ENCODE data around the gene XXYLT1. TPM values are rescaled to one million over a fixed set of nuclear protein-coding genes. Genes with fewer than 3 reads are reported as not detected.

The XXYLT1 gene
- total and polyA plus RNA-seq, 9 of the 15 experiments (the other 6 are each of a cell fraction or from before 2014, with no cell fraction given) = 1.9 to 18.9 (median 15.0) TPM

- TF ChIP-seq, protein P1, sequence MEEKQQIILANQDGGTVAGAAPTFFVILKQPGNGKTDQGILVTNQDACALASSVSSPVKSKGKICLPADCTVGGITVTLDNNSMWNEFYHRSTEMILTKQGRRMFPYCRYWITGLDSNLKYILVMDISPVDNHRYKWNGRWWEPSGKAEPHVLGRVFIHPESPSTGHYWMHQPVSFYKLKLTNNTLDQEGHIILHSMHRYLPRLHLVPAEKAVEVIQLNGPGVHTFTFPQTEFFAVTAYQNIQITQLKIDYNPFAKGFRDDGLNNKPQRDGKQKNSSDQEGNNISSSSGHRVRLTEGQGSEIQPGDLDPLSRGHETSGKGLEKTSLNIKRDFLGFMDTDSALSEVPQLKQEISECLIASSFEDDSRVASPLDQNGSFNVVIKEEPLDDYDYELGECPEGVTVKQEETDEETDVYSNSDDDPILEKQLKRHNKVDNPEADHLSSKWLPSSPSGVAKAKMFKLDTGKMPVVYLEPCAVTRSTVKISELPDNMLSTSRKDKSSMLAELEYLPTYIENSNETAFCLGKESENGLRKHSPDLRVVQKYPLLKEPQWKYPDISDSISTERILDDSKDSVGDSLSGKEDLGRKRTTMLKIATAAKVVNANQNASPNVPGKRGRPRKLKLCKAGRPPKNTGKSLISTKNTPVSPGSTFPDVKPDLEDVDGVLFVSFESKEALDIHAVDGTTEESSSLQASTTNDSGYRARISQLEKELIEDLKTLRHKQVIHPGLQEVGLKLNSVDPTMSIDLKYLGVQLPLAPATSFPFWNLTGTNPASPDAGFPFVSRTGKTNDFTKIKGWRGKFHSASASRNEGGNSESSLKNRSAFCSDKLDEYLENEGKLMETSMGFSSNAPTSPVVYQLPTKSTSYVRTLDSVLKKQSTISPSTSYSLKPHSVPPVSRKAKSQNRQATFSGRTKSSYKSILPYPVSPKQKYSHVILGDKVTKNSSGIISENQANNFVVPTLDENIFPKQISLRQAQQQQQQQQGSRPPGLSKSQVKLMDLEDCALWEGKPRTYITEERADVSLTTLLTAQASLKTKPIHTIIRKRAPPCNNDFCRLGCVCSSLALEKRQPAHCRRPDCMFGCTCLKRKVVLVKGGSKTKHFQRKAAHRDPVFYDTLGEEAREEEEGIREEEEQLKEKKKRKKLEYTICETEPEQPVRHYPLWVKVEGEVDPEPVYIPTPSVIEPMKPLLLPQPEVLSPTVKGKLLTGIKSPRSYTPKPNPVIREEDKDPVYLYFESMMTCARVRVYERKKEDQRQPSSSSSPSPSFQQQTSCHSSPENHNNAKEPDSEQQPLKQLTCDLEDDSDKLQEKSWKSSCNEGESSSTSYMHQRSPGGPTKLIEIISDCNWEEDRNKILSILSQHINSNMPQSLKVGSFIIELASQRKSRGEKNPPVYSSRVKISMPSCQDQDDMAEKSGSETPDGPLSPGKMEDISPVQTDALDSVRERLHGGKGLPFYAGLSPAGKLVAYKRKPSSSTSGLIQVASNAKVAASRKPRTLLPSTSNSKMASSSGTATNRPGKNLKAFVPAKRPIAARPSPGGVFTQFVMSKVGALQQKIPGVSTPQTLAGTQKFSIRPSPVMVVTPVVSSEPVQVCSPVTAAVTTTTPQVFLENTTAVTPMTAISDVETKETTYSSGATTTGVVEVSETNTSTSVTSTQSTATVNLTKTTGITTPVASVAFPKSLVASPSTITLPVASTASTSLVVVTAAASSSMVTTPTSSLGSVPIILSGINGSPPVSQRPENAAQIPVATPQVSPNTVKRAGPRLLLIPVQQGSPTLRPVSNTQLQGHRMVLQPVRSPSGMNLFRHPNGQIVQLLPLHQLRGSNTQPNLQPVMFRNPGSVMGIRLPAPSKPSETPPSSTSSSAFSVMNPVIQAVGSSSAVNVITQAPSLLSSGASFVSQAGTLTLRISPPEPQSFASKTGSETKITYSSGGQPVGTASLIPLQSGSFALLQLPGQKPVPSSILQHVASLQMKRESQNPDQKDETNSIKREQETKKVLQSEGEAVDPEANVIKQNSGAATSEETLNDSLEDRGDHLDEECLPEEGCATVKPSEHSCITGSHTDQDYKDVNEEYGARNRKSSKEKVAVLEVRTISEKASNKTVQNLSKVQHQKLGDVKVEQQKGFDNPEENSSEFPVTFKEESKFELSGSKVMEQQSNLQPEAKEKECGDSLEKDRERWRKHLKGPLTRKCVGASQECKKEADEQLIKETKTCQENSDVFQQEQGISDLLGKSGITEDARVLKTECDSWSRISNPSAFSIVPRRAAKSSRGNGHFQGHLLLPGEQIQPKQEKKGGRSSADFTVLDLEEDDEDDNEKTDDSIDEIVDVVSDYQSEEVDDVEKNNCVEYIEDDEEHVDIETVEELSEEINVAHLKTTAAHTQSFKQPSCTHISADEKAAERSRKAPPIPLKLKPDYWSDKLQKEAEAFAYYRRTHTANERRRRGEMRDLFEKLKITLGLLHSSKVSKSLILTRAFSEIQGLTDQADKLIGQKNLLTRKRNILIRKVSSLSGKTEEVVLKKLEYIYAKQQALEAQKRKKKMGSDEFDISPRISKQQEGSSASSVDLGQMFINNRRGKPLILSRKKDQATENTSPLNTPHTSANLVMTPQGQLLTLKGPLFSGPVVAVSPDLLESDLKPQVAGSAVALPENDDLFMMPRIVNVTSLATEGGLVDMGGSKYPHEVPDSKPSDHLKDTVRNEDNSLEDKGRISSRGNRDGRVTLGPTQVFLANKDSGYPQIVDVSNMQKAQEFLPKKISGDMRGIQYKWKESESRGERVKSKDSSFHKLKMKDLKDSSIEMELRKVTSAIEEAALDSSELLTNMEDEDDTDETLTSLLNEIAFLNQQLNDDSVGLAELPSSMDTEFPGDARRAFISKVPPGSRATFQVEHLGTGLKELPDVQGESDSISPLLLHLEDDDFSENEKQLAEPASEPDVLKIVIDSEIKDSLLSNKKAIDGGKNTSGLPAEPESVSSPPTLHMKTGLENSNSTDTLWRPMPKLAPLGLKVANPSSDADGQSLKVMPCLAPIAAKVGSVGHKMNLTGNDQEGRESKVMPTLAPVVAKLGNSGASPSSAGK (IDR thresholded peaks at IDR 0.05) = no peak
- TF ChIP-seq ZBTB2 (IDR thresholded peaks at IDR 0.05) (peak; percentile 12; the same call in 1 of the 2 replicates), KLF6 (CRISPR knock-in tag; IDR thresholded peaks at IDR 0.05; ENCODE audit: borderline replicate concordance) (no peak), SMARCE1 (IDR thresholded peaks at IDR 0.05) (peak; percentile 90), OTX1 (CRISPR knock-in tag; IDR thresholded peaks at IDR 0.05) (no peak), STAT5A (IDR thresholded peaks at IDR 0.05; ENCODE audit: borderline replicate concordance, low read length) (no peak), FOSL1 (tag; conservative IDR thresholded peaks at IDR 0.05) (peak; percentile 88), ATF7 (IDR thresholded peaks at IDR 0.05) (peak; percentile 74), NR2C1 (IDR thresholded peaks at IDR 0.05) (no peak), NR2C1 (tag; IDR thresholded peaks at IDR 0.05) (0 out of 2 replicates have a peak, but pooled peaks have one; percentile 31), ZNF431 (CRISPR knock-in tag; IDR thresholded peaks at IDR 0.05) (no peak), SMARCA5 (IDR thresholded peaks at IDR 0.05) (no peak), DDX20 (tag; IDR thresholded peaks at IDR 0.05; ENCODE audit: low read depth) (no peak), KAT2B (IDR thresholded peaks at IDR 0.05; ENCODE audit: low read depth, low read length) (no peak), ZBTB8A (IDR thresholded peaks at IDR 0.05; ENCODE audit: partially characterized antibody) (no peak)
Observed at GRCh38 chr3:195102609-195103467, 168.1 kb downstream of the XXYLT1 start (continued).

All from K562 (cell line).